Peyer's patch (tissue), 4 donors: ENCODE data around the gene EYA2. TPM values are rescaled to one million over a fixed set of nuclear protein-coding genes. Genes with fewer than 3 reads are reported as not detected.

ENCODE experiments used
- DNase-seq, 3 donors: peaks; one replicate each; pipeline ENCODE4 v3.0.0-alpha.2; 2017 to 2019
- H3K27ac ChIP-seq, 4 donors: fragments of 200-600 bp; sonication (generic); one replicate each; pipeline ENCODE4 v1.5.1; 2016 to 2019
- H3K27me3 ChIP-seq, 2 donors: fragments of 200-600 bp; sonication (generic); one replicate each; pipeline ENCODE4 v1.5.1; 2019
- H3K36me3 ChIP-seq, 3 donors: fragments of 200-600 bp; sonication (generic); one replicate each; pipeline ENCODE4 v1.5.1; 2016 to 2019
- H3K4me1 ChIP-seq, 4 donors: fragments of 200-600 bp; sonication (generic); one replicate each; pipeline ENCODE4 v1.5.1; 2016 to 2019
- H3K4me3 ChIP-seq, 4 donors: fragments of 200-600 bp; sonication (generic); 1 replicate in 3 of 4; 2 replicates in 1 of 4; pipeline ENCODE4 v1.5.1; 2016 to 2019; ENCODE audit warnings: mild to moderate bottlenecking in 1 of 4
- H3K9me3 ChIP-seq, 4 donors: fragments of 200-600 bp; sonication (generic); one replicate each; pipeline ENCODE4 v1.5.1; 2016 to 2019; ENCODE audit warnings: mild to moderate bottlenecking in 1 of 4
- POLR2A ChIP-seq, 2 donors: fragments of 450-650 bp; IDR thresholded peaks; one replicate each; pipeline ENCODE4 v1.5.1; 2017; ENCODE audit warnings: antibody characterized with exemption in 2 of 2, mild to moderate bottlenecking in 2 of 2, moderate library complexity in 2 of 2
- total RNA-seq, 4 donors: library from RNA; depleted of rRNA; stranded (reverse); fragments of >200 nt; gene quantifications; one replicate each; pipeline ENCODE4 v1.1.0, GENCODE V29; 2016
- TF ChIP-seq, protein P1 (sequence below), 6 experiments: fragments of 450-650 bp in 4 of 6; fragments of 200-600 bp in 2 of 6; sonication (generic) in 1 of 6; IDR thresholded peaks; one replicate each; pipeline ENCODE4 v1.5.1; 2017 to 2019; ENCODE audit warnings: antibody characterized with exemption in 6 of 6, mild to moderate bottlenecking in 3 of 6, moderate library complexity in 1 of 6

Gene EYA2
- total RNA-seq, 4 donors from 2014 or later, result 0.40 to 1.7 TPM; not detected in 2

GRCh38 chr20:47110819-47111218 lies 216.2 kb downstream of the EYA2 start:
- no peak for DNase-seq
- TF ChIP-seq, protein P1, sequence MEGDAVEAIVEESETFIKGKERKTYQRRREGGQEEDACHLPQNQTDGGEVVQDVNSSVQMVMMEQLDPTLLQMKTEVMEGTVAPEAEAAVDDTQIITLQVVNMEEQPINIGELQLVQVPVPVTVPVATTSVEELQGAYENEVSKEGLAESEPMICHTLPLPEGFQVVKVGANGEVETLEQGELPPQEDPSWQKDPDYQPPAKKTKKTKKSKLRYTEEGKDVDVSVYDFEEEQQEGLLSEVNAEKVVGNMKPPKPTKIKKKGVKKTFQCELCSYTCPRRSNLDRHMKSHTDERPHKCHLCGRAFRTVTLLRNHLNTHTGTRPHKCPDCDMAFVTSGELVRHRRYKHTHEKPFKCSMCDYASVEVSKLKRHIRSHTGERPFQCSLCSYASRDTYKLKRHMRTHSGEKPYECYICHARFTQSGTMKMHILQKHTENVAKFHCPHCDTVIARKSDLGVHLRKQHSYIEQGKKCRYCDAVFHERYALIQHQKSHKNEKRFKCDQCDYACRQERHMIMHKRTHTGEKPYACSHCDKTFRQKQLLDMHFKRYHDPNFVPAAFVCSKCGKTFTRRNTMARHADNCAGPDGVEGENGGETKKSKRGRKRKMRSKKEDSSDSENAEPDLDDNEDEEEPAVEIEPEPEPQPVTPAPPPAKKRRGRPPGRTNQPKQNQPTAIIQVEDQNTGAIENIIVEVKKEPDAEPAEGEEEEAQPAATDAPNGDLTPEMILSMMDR (IDR thresholded peaks at IDR 0.05), result no peak
- no peak for TF ChIP-seq POLR2A (IDR thresholded peaks at IDR 0.05)
- Histone ChIP-seq H3K27me3 (no peaks in the 10 kb centered on the region), H3K36me3 (no peaks in the 10 kb centered on the region), H3K27ac (no peak overlapping the region), H3K4me1 (no peaks in the 10 kb centered on the region), H3K4me3 (no peak overlapping the region), H3K9me3 (peaks cover 0 to 3% (median 0%) of the 10 kb centered on the region in 4 donors)

- TF ChIP-seq, protein P1 (IDR thresholded peaks at IDR 0.05), result no peak
- no peak for TF ChIP-seq POLR2A (IDR thresholded peaks at IDR 0.05)
- no peak overlapping the region for H3K27ac ChIP-seq
- H3K36me3 ChIP-seq, result no peaks in the 10 kb centered on the region
- no peaks in the 10 kb centered on the region for H3K4me1 ChIP-seq
- peaks cover 0 to 3% (median 0%) of the 10 kb centered on the region in 4 donors for H3K9me3 ChIP-seq
- no peak overlapping the region for H3K4me3 ChIP-seq
- H3K27me3 ChIP-seq, result no peaks in the 10 kb centered on the region
- DNase-seq, result no peak
These were observed 216.9 kb downstream of the EYA2 start for GRCh38 chr20:47111576-47111975.

DNA sequence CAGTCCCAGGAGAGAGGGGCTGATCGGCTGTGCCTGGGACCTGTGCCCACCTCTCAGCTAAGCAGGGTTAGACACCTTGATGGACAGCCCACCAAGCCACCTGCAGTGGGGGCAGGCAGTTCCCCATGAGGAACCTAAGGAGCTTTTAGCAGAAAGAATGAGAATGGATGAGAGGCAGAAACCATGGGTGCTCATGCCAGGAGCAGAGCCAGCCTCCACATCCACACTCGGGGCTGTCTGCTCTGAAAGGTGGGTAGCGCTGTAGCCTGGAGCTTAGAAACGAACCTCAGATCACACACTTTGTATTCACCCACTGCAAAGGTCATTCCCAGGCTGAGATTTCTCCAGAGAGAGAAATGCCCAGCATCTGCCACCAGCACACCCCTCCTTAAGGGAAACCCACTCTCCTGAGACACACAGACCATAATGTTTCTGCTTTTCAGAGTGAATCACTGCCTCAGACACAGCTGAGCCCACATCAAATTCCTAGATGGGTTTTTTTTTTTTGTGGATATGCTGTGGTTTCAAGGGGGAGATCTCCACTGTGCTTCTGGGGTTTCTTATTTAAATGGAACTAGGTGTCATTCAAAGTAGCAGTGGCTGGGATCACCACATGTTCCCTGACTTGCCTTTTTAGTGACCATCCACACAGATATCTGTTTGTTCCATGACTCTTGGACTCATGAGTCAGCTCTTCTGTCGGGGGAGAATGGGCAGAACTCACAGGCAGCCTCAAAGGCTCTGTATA lies 218.9 kb downstream of the EYA2 start:
- H3K36me3 ChIP-seq, result no peaks in the 10 kb centered on the region
- no peaks in the 10 kb centered on the region for H3K27me3 ChIP-seq
- no peak overlapping the region for H3K27ac ChIP-seq
- TF ChIP-seq, protein P1 (IDR thresholded peaks at IDR 0.05), result no peak
- no peak for TF ChIP-seq POLR2A (IDR thresholded peaks at IDR 0.05)
- DNase-seq, result no peak
- H3K4me1 ChIP-seq, result no peaks in the 10 kb centered on the region
- H3K9me3 ChIP-seq, result peaks cover 0 to 3% (median 0%) of the 10 kb centered on the region in 4 donors
- H3K4me3 ChIP-seq, result no peak overlapping the region

DNA sequence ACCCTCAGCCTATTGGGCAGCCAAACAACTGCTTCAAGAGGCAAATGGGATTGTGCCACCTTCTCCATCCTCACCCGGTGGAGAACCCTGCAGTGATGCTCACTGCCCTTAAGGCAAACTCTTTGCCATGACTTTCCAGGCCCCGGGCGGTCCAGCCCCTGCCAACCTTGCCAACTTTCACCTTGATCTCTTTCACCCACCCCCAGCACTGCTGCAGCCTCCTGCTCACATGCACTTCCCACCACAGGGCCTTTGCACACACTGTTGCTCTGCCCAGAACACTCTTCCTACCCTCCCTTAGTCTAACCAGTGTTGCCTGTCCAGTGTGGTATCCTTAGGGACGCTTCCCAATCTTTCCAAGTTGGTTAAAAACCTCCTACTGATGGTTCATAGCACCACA lies 221.1 kb downstream of the EYA2 start:
- no peaks in the 10 kb centered on the region for H3K4me1 ChIP-seq
- no peaks in the 10 kb centered on the region for H3K36me3 ChIP-seq
- H3K9me3 ChIP-seq, result peaks cover 0 to 3% (median 0%) of the 10 kb centered on the region in 4 donors
- DNase-seq, result no peak
- H3K27ac ChIP-seq, result no peak overlapping the region
- H3K4me3 ChIP-seq, result no peak overlapping the region
- H3K27me3 ChIP-seq, result no peaks in the 10 kb centered on the region
- TF ChIP-seq, protein P1 (IDR thresholded peaks at IDR 0.05), result no peak
- no peak for TF ChIP-seq POLR2A (IDR thresholded peaks at IDR 0.05)

DNA sequence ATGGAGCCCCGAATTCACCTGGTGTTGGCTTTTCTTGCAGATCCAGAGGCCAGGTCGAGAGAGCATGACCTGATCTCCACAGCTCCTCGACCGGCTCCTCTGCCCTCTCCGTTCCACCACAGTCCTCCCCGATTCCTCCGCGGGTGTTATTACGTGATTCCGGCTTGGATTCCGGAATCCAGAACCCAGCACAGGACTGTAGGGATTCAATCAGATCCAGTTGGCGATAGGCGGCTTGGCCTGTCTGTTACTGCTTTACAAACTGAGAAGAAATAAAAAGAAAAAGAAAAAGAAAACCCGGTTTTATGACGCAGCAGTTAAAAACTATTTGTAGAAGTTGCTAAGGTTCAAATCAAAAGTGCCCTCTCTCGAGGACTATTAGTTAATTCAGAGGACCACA lies 222.7 kb downstream of the EYA2 start:
- H3K36me3 ChIP-seq, result no peaks in the 10 kb centered on the region
- DNase-seq, result no peak

More for the DNA sequence above, 222.7 kb downstream of the EYA2 start:
- no peak overlapping the region for H3K27ac ChIP-seq
- no peak overlapping the region for H3K4me3 ChIP-seq
- no peaks in the 10 kb centered on the region for H3K27me3 ChIP-seq
- TF ChIP-seq, protein P1 (IDR thresholded peaks at IDR 0.05), result no peak
- TF ChIP-seq POLR2A (IDR thresholded peaks at IDR 0.05), result no peak
- H3K4me1 ChIP-seq, result no peaks in the 10 kb centered on the region
- no peaks in the 10 kb centered on the region for H3K9me3 ChIP-seq
